K562 (cell line): ENCODE results near the gene MCL1. TPM values are rescaled to one million over a fixed set of nuclear protein-coding genes. Genes with fewer than 3 reads are reported as not detected.
A peak's percentile ranks its signal among the peaks of the same experiment; 100 is the strongest.

Experiments used
- CEBPB ChIP-seq: fragments of 450-650 bp; IDR thresholded peaks from 2 replicates; pipeline ENCODE4 v1.6.1; 2016; ENCODE audit warnings: missing genetic modification characterization, missing compliant biosample characterization
- CHD4 ChIP-seq: fragments of 200-600 bp; sonication (generic); IDR thresholded peaks from 3 replicates; pipeline ENCODE4 v1.6.1; 2012; ENCODE audit warnings: low read depth, mild to moderate bottlenecking, mixed read lengths, low read length, inconsistent platforms; ENCODE audit not compliant: insufficient read depth, insufficient replicate concordance, poor library complexity, severe bottlenecking
- CREB5 ChIP-seq: fragments of 250-450 bp; sonication (Bioruptor Pico); IDR thresholded peaks from 2 replicates; pipeline ENCODE4 v1.5.0; 2020; ENCODE audit warnings: mild to moderate bottlenecking
- DDX20 ChIP-seq: fragments of 450-650 bp; IDR thresholded peaks from 2 replicates; pipeline ENCODE4 v1.6.1; 2016; ENCODE audit warnings: missing genetic modification characterization, low read depth, mild to moderate bottlenecking, missing compliant biosample characterization, moderate library complexity
- EHMT2 ChIP-seq: fragments of 450-650 bp; IDR thresholded peaks from 2 replicates; pipeline ENCODE4 v1.6.1; 2018; ENCODE audit warnings: antibody characterized with exemption
- EP400 ChIP-seq: fragments of 450-650 bp; IDR thresholded peaks from 2 replicates; pipeline ENCODE4 v1.6.1; 2017; ENCODE audit warnings: antibody characterized with exemption, mild to moderate bottlenecking, moderate library complexity
- ETV1 ChIP-seq: fragments of 450-650 bp; conservative IDR thresholded peaks from 2 replicates; pipeline ENCODE4 v1.6.1; 2016; ENCODE audit warnings: missing genetic modification characterization, control low read depth, low read depth, missing compliant biosample characterization
- FOXK2 ChIP-seq, 2 experiments: fragments of 450-650 bp; IDR thresholded peaks in 1 of 2; conservative IDR thresholded peaks in 1 of 2; 2 replicates each; pipeline ENCODE4 v1.6.1; 2016; ENCODE audit warnings: low read depth in 2 of 2, mild to moderate bottlenecking in 1 of 2
- FOXP1 ChIP-seq: sonication (generic); formaldehyde crosslinking; IDR thresholded peaks from 2 replicates; pipeline ENCODE4 v1.8.0; 2022; ENCODE audit warnings: mild to moderate bottlenecking, missing genetic modification reagents
- HMGN3 ChIP-seq: IDR thresholded peaks from 2 replicates; pipeline ENCODE4 v1.6.1; 2011; ENCODE audit warnings: borderline replicate concordance, low read depth, mild to moderate bottlenecking, mixed read lengths, low read length; ENCODE audit not compliant: insufficient read length; ENCODE audit errors: extremely low read depth
- JUNB ChIP-seq: fragments of 450-650 bp; formaldehyde crosslinking; conservative IDR thresholded peaks from 2 replicates; pipeline ENCODE4 v1.4.0; 2020; ENCODE audit warnings: mild to moderate bottlenecking
- KDM1A ChIP-seq, 2 experiments: fragments of 450-650 bp; IDR thresholded peaks; 2 replicates each; pipeline ENCODE4 v1.6.1; 2016; ENCODE audit warnings: mild to moderate bottlenecking in 2 of 2
- MEIS2 ChIP-seq: fragments of 450-650 bp; IDR thresholded peaks from 2 replicates; pipeline ENCODE4 v1.6.1; 2014; ENCODE audit warnings: mild to moderate bottlenecking; ENCODE audit not compliant: partially characterized antibody
- NRF1 ChIP-seq, 2 experiments: fragments of 450-650 bp; IDR thresholded peaks in 1 of 2; conservative IDR thresholded peaks in 1 of 2; 2 replicates each; pipeline ENCODE4 v1.6.1; 2014; ENCODE audit warnings: mild to moderate bottlenecking in 2 of 2
- POLR2AphosphoS2 ChIP-seq: IDR thresholded peaks from 2 replicates; pipeline ENCODE4 v1.6.1; 2012; ENCODE audit warnings: low read length, improper control_type of control experiment
- POLR2AphosphoS5 ChIP-seq: IDR thresholded peaks from 2 replicates; pipeline ENCODE4 v1.6.1; 2011; ENCODE audit warnings: mild to moderate bottlenecking, low read depth, low read length, moderate library complexity; ENCODE audit not compliant: control insufficient read depth, insufficient read depth
- SIRT6 ChIP-seq: IDR thresholded peaks from one replicate; pipeline ENCODE4 v1.6.1; 2012; ENCODE audit warnings: low read depth, mild to moderate bottlenecking, control low read depth, inconsistent platforms, low read length, moderate library complexity
- SMARCA4 ChIP-seq: fragments of 450-650 bp; IDR thresholded peaks from 2 replicates; pipeline ENCODE4 v1.6.1; 2016
- SNRNP70 ChIP-seq: fragments of 200-400 bp; formaldehyde crosslinking; optimal IDR thresholded peaks from 2 replicates; pipeline ENCODE3; 2017; ENCODE audit warnings: low read depth, low read length
- TBL1XR1 ChIP-seq, 2 experiments: IDR thresholded peaks; 2 replicates each; pipeline ENCODE4 v1.6.1; 2012; ENCODE audit warnings: improper control_type of control experiment in 2 of 2, low read length in 2 of 2, mild to moderate bottlenecking in 1 of 2
- THRAP3 ChIP-seq: fragments of 450-650 bp; IDR thresholded peaks from 2 replicates; pipeline ENCODE4 v1.6.1; 2016; ENCODE audit warnings: mild to moderate bottlenecking, inconsistent platforms, borderline replicate concordance
- ZBTB9 ChIP-seq: fragments of 450-650 bp; formaldehyde crosslinking; IDR thresholded peaks from 2 replicates; pipeline ENCODE4 v1.4.0; 2020; ENCODE audit warnings: mild to moderate bottlenecking, moderate library complexity
- ZC3H11A ChIP-seq: IDR thresholded peaks from 2 replicates; pipeline ENCODE4 v1.6.1; 2012; ENCODE audit warnings: low read depth, low read length, improper control_type of control experiment
- ZC3H4 ChIP-seq: sonication (generic); formaldehyde crosslinking; IDR thresholded peaks from 2 replicates; pipeline ENCODE4 v1.9.0; 2021; ENCODE audit warnings: missing genetic modification reagents, borderline replicate concordance
- ZFP1 ChIP-seq: fragments of 450-650 bp; formaldehyde crosslinking; IDR thresholded peaks from 2 replicates; pipeline ENCODE4 v1.4.0; 2020; ENCODE audit warnings: mild to moderate bottlenecking, mixed read lengths
- ZNF184 ChIP-seq: sonication (generic); formaldehyde crosslinking; IDR thresholded peaks from 2 replicates; pipeline ENCODE4 v1.5.0; 2020; ENCODE audit warnings: missing genetic modification reagents
- ZNF282 ChIP-seq: sonication (generic); formaldehyde crosslinking; IDR thresholded peaks from 2 replicates; pipeline ENCODE4 v1.8.1; 2023; ENCODE audit warnings: missing genetic modification reagents
- ZNF696 ChIP-seq: fragments of 250-450 bp; sonication (Bioruptor Pico); conservative IDR thresholded peaks from 2 replicates; pipeline ENCODE4 v1.4.0; 2020; ENCODE audit warnings: mild to moderate bottlenecking, moderate library complexity
- polyA plus RNA-seq, 8 experiments: library from polyadenylated mRNA; depleted of rRNA in 4 of 8; stranded (reverse) in 5 of 8; unstranded in 3 of 8; fragments of >200 nt; fragmentation: Nextera tagmentation in 2 of 8; fragmentation: Illumina TruSeq in 1 of 8; extraction: Ambion mirVana in 2 of 8; extraction: Trizol in 1 of 8; gene quantifications; 2 replicates each; pipeline versions ENCODE4 v1.2.1 to v1.2.3, GENCODE V29; 2011 to 2014; ENCODE audit warnings: inconsistent platforms in 1 of 8, missing spikeins in 1 of 8
- total RNA-seq, 7 experiments: library from RNA; depleted of rRNA in 6 of 7; stranded (reverse); fragments of >200 nt in 6 of 7; fragmentation: Illumina TruSeq in 2 of 7; extraction: Trizol in 2 of 7; gene quantifications; 2 replicates each; pipeline versions ENCODE4 v1.2.1 to v1.2.3, GENCODE V29; 2011 to 2021; ENCODE audit warnings: low replicate concordance in 1 of 7

Gene MCL1
- total and polyA plus RNA-seq, 9 of the 15 experiments (the other 6 are each of a cell fraction or from before 2014, with no cell fraction given): 27.1 to 224 (median 138) TPM

DNA sequence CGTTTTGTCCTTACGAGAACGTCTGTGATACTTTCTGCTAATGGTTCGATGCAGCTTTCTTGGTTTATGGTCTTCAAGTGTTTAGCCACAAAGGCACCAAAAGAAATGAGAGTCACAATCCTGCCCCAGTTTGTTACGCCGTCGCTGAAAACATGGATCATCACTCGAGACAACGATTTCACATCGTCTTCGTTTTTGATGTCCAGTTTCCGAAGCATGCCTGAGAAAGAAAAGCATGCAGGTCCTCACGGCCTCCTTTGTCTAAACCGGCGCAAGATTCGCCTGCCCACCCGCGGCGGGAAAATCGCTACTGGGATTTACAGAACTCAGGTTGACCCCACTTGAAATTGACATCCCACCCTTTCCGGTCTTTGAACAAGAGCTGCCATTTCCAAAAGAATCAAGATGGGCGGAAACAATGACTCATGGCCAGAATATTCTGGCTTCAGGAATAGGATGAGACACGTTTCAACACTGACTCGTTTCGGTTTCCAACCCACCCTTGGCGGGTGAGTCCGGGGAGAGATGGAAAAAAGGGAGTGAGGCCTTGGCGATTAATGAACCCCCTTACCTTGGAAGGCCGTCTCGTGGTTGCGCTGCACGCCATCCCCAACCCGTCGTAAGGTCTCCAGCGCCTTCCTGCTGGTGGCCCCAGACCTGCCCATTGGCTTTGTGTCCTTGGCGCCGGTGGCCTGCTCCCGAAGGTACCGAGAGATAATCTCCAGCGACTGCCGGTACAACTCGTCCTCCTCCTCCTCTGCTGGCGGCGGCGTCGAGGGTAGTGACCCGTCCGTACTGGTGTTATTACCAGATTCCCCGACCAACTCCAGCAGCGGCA, 919 bp downstream of the MCL1 start (continued):
- TF ChIP-seq ZBTB9 (CRISPR knock-in tag) (no peak), ZC3H11A (no peak), THRAP3 (no peak; the same call in 1 of the 2 replicates), EHMT2 (no peak), CREB5 (0 out of 2 replicates have a peak, but pooled peaks have one; percentile 46), DDX20 (tag) (no peak), ZNF696 (CRISPR knock-in tag) (no peak), CEBPB (tag) (no peak), FOXP1 (CRISPR knock-in tag) (0 out of 2 replicates have a peak, but pooled peaks have one; percentile 7), KDM1A (IDR thresholded peaks at IDR 0.05) (no peak), POLR2AphosphoS5 (peak; percentile 12), ETV1 (tag) (no peak; the same call in 1 of the 2 replicates), ZNF282 (no peak), FOXK2 (conservative IDR thresholded peaks at IDR 0.05 in 1 of 2, IDR thresholded peaks at IDR 0.05 in 1 of 2; ENCODE audit: low read depth in 2 of 2) (no peak), TBL1XR1 (IDR thresholded peaks at IDR 0.05; ENCODE audit: low read length in 2 of 2) (peak in 1 of 2 experiments; percentile 35; a peak in 2 of 4 replicates), CHD4 (no peak), JUNB (CRISPR knock-in tag) (no peak), EP400 (0 out of 2 replicates have a peak, but pooled peaks have one; percentile 7), ZC3H4 (CRISPR knock-in tag) (no peak), SMARCA4 (no peak), ZFP1 (CRISPR knock-in tag) (no peak), MEIS2 (no peak), SNRNP70 (no peak), HMGN3 (no peak), ZNF184 (CRISPR knock-in tag) (no peak), NRF1 (conservative IDR thresholded peaks at IDR 0.05 in 1 of 2, IDR thresholded peaks at IDR 0.05 in 1 of 2) (no peak), POLR2AphosphoS2 (no peak; the same call in 1 of the 2 replicates), SIRT6 (no peak)
